C4-2B (cell line): ENCODE data around the gene COL4A2.

ENCODE experiments used
- CTCF ChIP-seq: fragments of 450-650 bp; conservative IDR thresholded peaks from 2 replicates; pipeline ENCODE4 v1.5.1; 2017; ENCODE audit warnings: mild to moderate bottlenecking
- ZFX ChIP-seq: fragments of 450-650 bp; IDR thresholded peaks from 2 replicates; pipeline ENCODE4 v1.6.1; 2017

- TF ChIP-seq CTCF (no peak), ZFX (no peak)
These were observed 10.0 kb downstream of the COL4A2 start for GRCh38 chr13:110317093-110317492.
